PFSK-1 (cell line): ENCODE results near the gene TSPAN18.

Experiments used
- POLR2AphosphoS5 ChIP-seq: IDR thresholded peaks from 2 replicates; pipeline ENCODE4 v1.6.1; 2012; ENCODE audit warnings: low read depth, mild to moderate bottlenecking, control low read depth, low read length, moderate library complexity
- REST ChIP-seq, 2 experiments: IDR thresholded peaks; 2 replicates each; pipeline versions ENCODE4 v1.6.1 to v1.8.0; 2011 to 2012; ENCODE audit warnings: low read depth in 2 of 2, low read length in 2 of 2, control low read depth in 1 of 2, inconsistent platforms in 1 of 2, mild to moderate bottlenecking in 1 of 2, moderate library complexity in 1 of 2; ENCODE audit not compliant: insufficient read depth in 1 of 2
- SIN3A ChIP-seq: IDR thresholded peaks from 2 replicates; pipeline ENCODE4 v1.6.1; 2012; ENCODE audit warnings: mild to moderate bottlenecking, low read length, moderate library complexity, borderline replicate concordance; ENCODE audit not compliant: insufficient read depth
- TAF1 ChIP-seq: IDR thresholded peaks from 2 replicates; pipeline ENCODE4 v1.6.1; 2012; ENCODE audit warnings: low read length, control low read depth, borderline replicate concordance; ENCODE audit not compliant: insufficient read depth

GRCh38 chr11:44876194-44876723 is 149.5 kb downstream of the TSPAN18 start:
- TF ChIP-seq REST (IDR thresholded peaks at IDR 0.05; ENCODE audit: insufficient read depth in 1 of 2, low read depth in 2 of 2, low read length in 2 of 2) (no peak), POLR2AphosphoS5 (no peak), TAF1 (no peak), SIN3A (no peak)
